Pancreas (tissue), 10 donors: Measurements from ENCODE around the gene FAM199X. TPM values are rescaled to one million over a fixed set of nuclear protein-coding genes. Genes with fewer than 3 reads are reported as not detected.

Experiments
- ATAC-seq, 4 donors: fragments of 200-7000 bp; cut with Tn5 transposase; one replicate each; pipeline versions ENCODE4 v1.8.0 to v1.9.1; 2020; ENCODE audit warnings: mild to moderate bottlenecking in 4 of 4, moderate library complexity in 4 of 4
- DNase-seq, 6 donors: peaks; one replicate each; pipeline ENCODE4 v3.0.0-alpha.2; 2020
- FAIRE-seq: peaks from 2 replicates; lab custom pipeline; 2012; peaks lifted over from hg19 to GRCh38; lab: Jason Lieb, UNC
- H3K27ac ChIP-seq, 4 donors: fragments of 200-600 bp; sonication (generic); 1 replicate in 3 of 4; 2 replicates in 1 of 4; pipeline versions ENCODE4 v1.5.0 to v1.8.0; 2020
- H3K27me3 ChIP-seq, 4 donors: fragments of 200-600 bp; one replicate each; pipeline ENCODE4 v1.8.0; 2021
- H3K36me3 ChIP-seq, 3 donors: fragments of 200-600 bp; sonication (generic) in 1 of 3; one replicate each; pipeline versions ENCODE4 v1.5.0 to v1.8.0; 2020 to 2021
- H3K4me1 ChIP-seq, 3 donors: fragments of 200-600 bp; one replicate each; pipeline ENCODE4 v1.8.0; 2021
- H3K4me3 ChIP-seq, 4 donors: fragments of 200-600 bp; sonication (generic) in 2 of 4; one replicate each; pipeline versions ENCODE4 v1.5.0 to v1.8.0; 2020 to 2021
- H3K9me3 ChIP-seq, 4 donors: fragments of 200-600 bp; one replicate each; pipeline ENCODE4 v1.8.0; 2021
- WGBS, 2 donors: extraction: QIAGEN DNeasy Blood & Tissue Kit; methylation state at CpG; one replicate each; pipeline ENCODE4 v1.1.7; 2013; 5-methylcytosine and 5-hydroxymethylcytosine counted together
- intact Hi-C, 3 donors: fragments of 100-400 bp; cut with DNase I; formaldehyde crosslinking; loops; one replicate each; pipeline versions ENCODE4 v1.11.1 to v1.14.2; 2022
- polyA plus RNA-seq, 2 donors: library from polyadenylated mRNA; stranded (reverse); fragments of 200-250 nt; gene quantifications; one replicate each; pipeline ENCODE4 v1.2.3, GENCODE V29; 2013
- total RNA-seq, 6 donors: library from RNA; stranded (reverse); fragmentation: NEBNext Ultra II Directional in 4 of 6; extraction: Animal tissue kit (Norgen Biotek cat#: 25700) in 4 of 6; gene quantifications; one replicate each; pipeline versions ENCODE4 v1.2.1 to v1.2.4, GENCODE V29; 2021 to 2023
- TF ChIP-seq, protein P1 (sequence below), 4 donors: fragments of 200-600 bp; sonication (generic) in 3 of 4; IDR thresholded peaks; one replicate each; pipeline versions ENCODE4 v1.5.0 to v1.8.0; 2021; ENCODE audit warnings: antibody characterized with exemption in 4 of 4
- donor health status: healthy with polysubstance abuse.
- donor health status: DM: no; HTN: no; CAD: no; lungs with moderate emphysema.
- donor health status: DM: no; HTN: no; CAD: no.
- donor health status: control.
- donor health status: control.
- donor health status: Bipolar disorder and iron deficiency.
- donor health status: DM: yes; HTN: yes; CAD: no.
- donor health status: DM: no; HTN: no; CAD: no.
- donor health status: DM: no; HTN: no; CAD: no.
- donor health status: DM: yes; HTN: yes; CAD: no.

FAM199X gene
- total and polyA plus RNA-seq, 8 donors = 6.8 to 14.4 (median 10.3) TPM

DNA sequence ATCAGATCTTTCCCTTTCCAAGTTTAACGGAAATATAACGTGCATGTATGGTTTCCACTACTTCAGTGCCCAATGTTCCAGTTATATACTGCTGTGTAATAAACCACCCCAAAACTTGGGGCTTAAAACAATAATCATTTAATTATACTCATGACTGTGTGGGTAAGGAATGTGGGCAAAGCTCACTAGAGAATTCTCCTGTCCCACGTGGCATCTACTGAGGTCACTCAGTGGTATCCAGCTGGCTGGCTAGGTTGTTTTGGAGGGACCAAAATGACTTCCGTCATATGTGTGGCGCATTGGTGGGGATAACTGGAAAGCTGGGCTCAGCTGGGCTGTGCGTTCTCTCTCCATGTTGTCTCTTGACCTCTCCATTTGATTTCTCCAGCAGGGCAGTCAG, 35.4 kb upstream of the FAM199X start:
- Histone ChIP-seq H3K4me1 (no peaks in the 10 kb centered on the region), H3K27me3 (peaks cover 0 to 17% (median 3%) of the 10 kb centered on the region in 4 donors), H3K9me3 (no peaks in the 10 kb centered on the region), H3K36me3 (peaks cover 0 to 6% (median 0%) of the 10 kb centered on the region in 3 donors), H3K27ac (no peak overlapping the region), H3K4me3 (no peak overlapping the region)
- intact Hi-C loops = no loop called here
- no peak for ATAC-seq
- FAIRE-seq = no peak
- TF ChIP-seq, protein P1, sequence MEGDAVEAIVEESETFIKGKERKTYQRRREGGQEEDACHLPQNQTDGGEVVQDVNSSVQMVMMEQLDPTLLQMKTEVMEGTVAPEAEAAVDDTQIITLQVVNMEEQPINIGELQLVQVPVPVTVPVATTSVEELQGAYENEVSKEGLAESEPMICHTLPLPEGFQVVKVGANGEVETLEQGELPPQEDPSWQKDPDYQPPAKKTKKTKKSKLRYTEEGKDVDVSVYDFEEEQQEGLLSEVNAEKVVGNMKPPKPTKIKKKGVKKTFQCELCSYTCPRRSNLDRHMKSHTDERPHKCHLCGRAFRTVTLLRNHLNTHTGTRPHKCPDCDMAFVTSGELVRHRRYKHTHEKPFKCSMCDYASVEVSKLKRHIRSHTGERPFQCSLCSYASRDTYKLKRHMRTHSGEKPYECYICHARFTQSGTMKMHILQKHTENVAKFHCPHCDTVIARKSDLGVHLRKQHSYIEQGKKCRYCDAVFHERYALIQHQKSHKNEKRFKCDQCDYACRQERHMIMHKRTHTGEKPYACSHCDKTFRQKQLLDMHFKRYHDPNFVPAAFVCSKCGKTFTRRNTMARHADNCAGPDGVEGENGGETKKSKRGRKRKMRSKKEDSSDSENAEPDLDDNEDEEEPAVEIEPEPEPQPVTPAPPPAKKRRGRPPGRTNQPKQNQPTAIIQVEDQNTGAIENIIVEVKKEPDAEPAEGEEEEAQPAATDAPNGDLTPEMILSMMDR (IDR thresholded peaks at IDR 0.05) = no peak
- WGBS, 2 donors = 66 to 90% methylated on average over 6 of the region's 6 CpGs
- no peak for DNase-seq

GRCh38 chrX:104134583-104135261, 31.5 kb upstream of the FAM199X start:
- no peaks in the 10 kb centered on the region for H3K36me3 ChIP-seq
- no peaks in the 10 kb centered on the region for H3K4me1 ChIP-seq
- no peaks in the 10 kb centered on the region for H3K27me3 ChIP-seq
- no peak overlapping the region for H3K4me3 ChIP-seq
- DNase-seq (no peak), ATAC-seq (no peak), FAIRE-seq (no peak)
- no peak overlapping the region for H3K27ac ChIP-seq
- 66 to 84% methylated on average over 5 of the region's 5 CpGs for WGBS, 2 donors
- no peaks in the 10 kb centered on the region for H3K9me3 ChIP-seq
- intact Hi-C loops = no loop called here
- TF ChIP-seq, protein P1 (IDR thresholded peaks at IDR 0.05) = no peak

GRCh38 chrX:104135677-104136076, 30.6 kb upstream of the FAM199X start:
- WGBS, 2 donors = 79 to 93% methylated on average over 1 of the region's 1 CpG

GRCh38 chrX:104136241-104137019, 29.8 kb upstream of the FAM199X start:
- no peak overlapping the region for H3K27ac ChIP-seq
- TF ChIP-seq, protein P1 (IDR thresholded peaks at IDR 0.05) = peak; percentile 76 to 81 (median 80)
- H3K4me3 ChIP-seq = peak overlapping the region in 2 of 4 donors; percentile 24 to 32
- WGBS, 2 donors = 20 to 21% methylated on average over 10 of the region's 10 CpGs
- no peaks in the 10 kb centered on the region for H3K36me3 ChIP-seq
- peak; percentile 93 for FAIRE-seq
- DNase-seq = peak in 4 of 6 donors; percentile 51 to 76 (median 66)
- no peaks in the 10 kb centered on the region for H3K4me1 ChIP-seq
- no peaks in the 10 kb centered on the region for H3K9me3 ChIP-seq
- intact Hi-C loops = no loop called here
- no peaks in the 10 kb centered on the region for H3K27me3 ChIP-seq
- ATAC-seq = peak; percentile 88 to 97 (median 96)

More at GRCh38 chrX:104135677-104136076, 30.6 kb upstream of the FAM199X start:
- FAIRE-seq (no peak), ATAC-seq (no peak), DNase-seq (no peak)
- intact Hi-C loops = no loop called here
- H3K27me3 ChIP-seq = no peaks in the 10 kb centered on the region
- H3K4me3 ChIP-seq = no peak overlapping the region
- no peaks in the 10 kb centered on the region for H3K9me3 ChIP-seq
- TF ChIP-seq, protein P1 (IDR thresholded peaks at IDR 0.05) = no peak
- H3K36me3 ChIP-seq = no peaks in the 10 kb centered on the region
- H3K27ac ChIP-seq = no peak overlapping the region
- H3K4me1 ChIP-seq = no peaks in the 10 kb centered on the region
